HepG2 (cell line): Measurements from ENCODE around the gene CIT. TPM values are rescaled to one million over a fixed set of nuclear protein-coding genes. Genes with fewer than 3 reads are reported as not detected.

Source experiments
- ATAC-seq: fragments of 200-7000 bp; cut with Tn5 transposase; 3 replicates; pipeline ENCODE4 v1.9.1; 2020; ENCODE audit warnings: mild to moderate bottlenecking, moderate library complexity
- BruUV-seq: library from RNA; stranded (reverse); fragments of 400-500 nt; replicated peaks from 2 replicates; lab custom pipeline; 2021; lab: Mats Ljungman, UMichigan
- CTCF ChIA-PET: fragments of 300-600 bp; formaldehyde crosslinking; extraction: SDS; loops from one replicate; lab custom pipeline; 2021; ENCODE audit warnings: low total read pairs, inconsistent platforms, low intra/inter-chr PET ratio; lab: Yijun Ruan, JAX
- POLR2A ChIA-PET: fragments of 350-600 bp; sonication (Branson Sonifier 250); formaldehyde crosslinking; loops from one replicate; lab custom pipeline; 2020; ENCODE audit warnings: antibody characterized with exemption, inconsistent platforms; lab: Yijun Ruan, JAX
- DNase-seq: peaks from one replicate; pipeline ENCODE4 v3.0.0-alpha.2; 2015; ENCODE audit warnings: low spot score
- FAIRE-seq: peaks from 3 replicates; lab custom pipeline; 2011; peaks lifted over from hg19 to GRCh38; lab: Jason Lieb, UNC
- H2AFZ ChIP-seq: one replicate; pipeline ENCODE4 v1.6.1; 2011; ENCODE audit warnings: low read length, inconsistent platforms
- H3K27ac ChIP-seq: fragments of 300-600 bp; 3 replicates; pipeline ENCODE4 v1.8.0; 2011; ENCODE audit warnings: mixed run types, mild to moderate bottlenecking, mixed read lengths, low read length, inconsistent platforms; ENCODE audit not compliant: insufficient read depth; ENCODE audit errors: extremely low read length
- H3K27me3 ChIP-seq, 2 experiments: fragments of 200-600 bp in 1 of 2; 2 replicates in 1 of 2; 3 replicates in 1 of 2; pipeline versions ENCODE4 v1.6.0 to v1.8.0; 2011; ENCODE audit warnings: low read length in 2 of 2, mild to moderate bottlenecking in 2 of 2, moderate library complexity in 2 of 2, inconsistent platforms in 1 of 2; ENCODE audit not compliant: insufficient read depth in 2 of 2, control insufficient read depth in 1 of 2
- H3K36me3 ChIP-seq, 2 experiments: fragments of 200-600 bp in 1 of 2; replicated peaks in 1 of 2; 2 replicates in 1 of 2; 3 replicates in 1 of 2; pipeline versions ENCODE4 v1.5.1 to v1.8.0; 2011; ENCODE audit warnings: low read length in 2 of 2, inconsistent platforms in 1 of 2; ENCODE audit not compliant: insufficient read depth in 2 of 2, control insufficient read depth in 1 of 2
- H3K4me1 ChIP-seq: 2 replicates; pipeline ENCODE4 v1.5.1; 2012; ENCODE audit warnings: low read length, inconsistent platforms; ENCODE audit not compliant: insufficient read depth
- H3K4me2 ChIP-seq: 2 replicates; pipeline ENCODE4 v1.6.0; 2011; ENCODE audit warnings: low read depth, low read length, inconsistent platforms
- H3K4me3 ChIP-seq, 3 experiments: fragments of 200-600 bp in 1 of 3; sonication (generic), shearing (Covaris generic) in 1 of 3; replicated peaks in 1 of 3; 2 replicates each; pipeline ENCODE4 v1.5.1; 2011 to 2016; ENCODE audit warnings: low read length in 3 of 3, inconsistent platforms in 2 of 3, low read depth in 2 of 3, mild to moderate bottlenecking in 2 of 3, control low read depth in 1 of 3, mixed read lengths in 1 of 3; ENCODE audit not compliant: insufficient read depth in 1 of 3
- H3K79me2 ChIP-seq: one replicate; pipeline ENCODE4 v1.6.1; 2011; ENCODE audit warnings: low read length, inconsistent platforms; ENCODE audit not compliant: insufficient read depth
- H3K9ac ChIP-seq: 2 replicates; pipeline ENCODE4 v1.6.0; 2011; ENCODE audit warnings: mild to moderate bottlenecking, low read depth, low read length, inconsistent platforms; ENCODE audit not compliant: insufficient read depth
- H3K9me3 ChIP-seq: 2 replicates; pipeline ENCODE4 v1.5.1; 2012; ENCODE audit warnings: mild to moderate bottlenecking, low read length
- H4K20me1 ChIP-seq: 2 replicates; pipeline ENCODE4 v1.6.0; 2011; ENCODE audit warnings: inconsistent platforms, mild to moderate bottlenecking, low read length, moderate library complexity; ENCODE audit not compliant: insufficient read depth
- ATF4 ChIP-seq, 2 experiments: fragments of 450-650 bp in 1 of 2; sonication (generic) in 1 of 2; formaldehyde crosslinking; IDR thresholded peaks; 2 replicates each; pipeline versions ENCODE4 v1.5.0 to v1.8.0; 2020 to 2022; ENCODE audit warnings: mild to moderate bottlenecking in 1 of 2, missing genetic modification reagents in 1 of 2
- ATF7-NPFF ChIP-seq: sonication (generic); formaldehyde crosslinking; IDR thresholded peaks from 2 replicates; pipeline ENCODE4 v1.8.1; 2023; ENCODE audit warnings: mild to moderate bottlenecking, low read depth, missing genetic modification reagents, moderate library complexity
- E2F1 ChIP-seq: sonication (generic); formaldehyde crosslinking; IDR thresholded peaks from 2 replicates; pipeline ENCODE4 v1.5.0; 2020; ENCODE audit warnings: missing genetic modification reagents
- ELF3 ChIP-seq: IDR thresholded peaks from 2 replicates; pipeline ENCODE4 v1.6.1; 2016; ENCODE audit warnings: missing genetic modification reagents, missing compliant biosample characterization
- IRF1 ChIP-seq: sonication (generic); formaldehyde crosslinking; IDR thresholded peaks from 2 replicates; pipeline ENCODE4 v1.4.0; 2020; ENCODE audit warnings: low read depth, mild to moderate bottlenecking, missing genetic modification reagents
- ISL2 ChIP-seq: sonication (generic); formaldehyde crosslinking; IDR thresholded peaks from 2 replicates; pipeline ENCODE4 v1.5.0; 2020; ENCODE audit warnings: missing genetic modification reagents
- KLF11 ChIP-seq: IDR thresholded peaks from 2 replicates; pipeline ENCODE4 v1.6.1; 2016; ENCODE audit warnings: missing compliant biosample characterization
- KLF16 ChIP-seq, 2 experiments: sonication (generic) in 1 of 2; formaldehyde crosslinking in 1 of 2; IDR thresholded peaks; 2 replicates each; pipeline versions ENCODE4 v1.6.1 to v1.8.0; 2016 to 2023; ENCODE audit warnings: missing genetic modification reagents in 2 of 2, missing compliant biosample characterization in 1 of 2
- TAF15 ChIP-seq: fragments of 200-400 bp; formaldehyde crosslinking; IDR thresholded peaks from one replicate; pipeline ENCODE4 v1.6.1; 2018; ENCODE audit warnings: mild to moderate bottlenecking, low read depth, low read length; ENCODE audit not compliant: poor library complexity, severe bottlenecking
- WIZ ChIP-seq: sonication (generic); formaldehyde crosslinking; IDR thresholded peaks from 2 replicates; pipeline ENCODE4 v1.5.1; 2020; ENCODE audit warnings: mild to moderate bottlenecking, missing genetic modification reagents
- ZNF431 ChIP-seq: sonication (generic); formaldehyde crosslinking; IDR thresholded peaks from 2 replicates; pipeline ENCODE4 v1.9.0; 2022; ENCODE audit warnings: missing genetic modification reagents, low read depth, mild to moderate bottlenecking, borderline replicate concordance
- ZNF629 ChIP-seq: sonication (generic); formaldehyde crosslinking; conservative IDR thresholded peaks from 2 replicates; pipeline ENCODE4 v1.5.0; 2020; ENCODE audit warnings: missing genetic modification reagents
- WGBS: methylation state at CpG from one replicate; pipeline ENCODE4 v1.1.6; 2017; ENCODE audit warnings: low lambda C conversion rate; 5-methylcytosine and 5-hydroxymethylcytosine counted together
- in situ Hi-C: cut with HindIII; loops from 2 replicates; pipeline ENCODE4 v1.10.0; 2017; ENCODE audit warnings: low pct_unique_long_range_greater_than_20kb; ENCODE audit not compliant: extremely low pct_ligation_motif_present
- intact Hi-C: fragments of 100-400 bp; cut with micrococcal nuclease; formaldehyde crosslinking; loops from one replicate; pipeline ENCODE4 v1.10.0; 2022; ENCODE audit not compliant: unreplicated experiment
- polyA plus RNA-seq, 8 experiments: library from polyadenylated mRNA; depleted of rRNA in 3 of 8; stranded (reverse) in 7 of 8; unstranded in 1 of 8; fragments of >200 nt; fragmentation: Illumina TruSeq in 4 of 8; extraction: Trizol in 4 of 8; gene quantifications; 2 replicates each; pipeline versions ENCODE4 v1.2.1 to v1.2.3, GENCODE V29; 2011 to 2016; ENCODE audit warnings: low read depth in 4 of 8, missing spikeins in 1 of 8, mixed read lengths in 1 of 8; ENCODE audit not compliant: insufficient read depth in 1 of 8
- total RNA-seq, 5 experiments: library from RNA; depleted of rRNA; stranded (reverse); fragments of >200 nt; fragmentation: Illumina TruSeq; extraction: Trizol; gene quantifications; 2 replicates each; pipeline ENCODE4 v1.2.3, GENCODE V29; 2016; ENCODE audit warnings: low read depth in 1 of 5

Gene CIT
- total and polyA plus RNA-seq, 2 of the 13 experiments (the other 11 are each of a cell fraction or from before 2014, with no cell fraction given) = 7.7 to 11.7 TPM

DNA sequence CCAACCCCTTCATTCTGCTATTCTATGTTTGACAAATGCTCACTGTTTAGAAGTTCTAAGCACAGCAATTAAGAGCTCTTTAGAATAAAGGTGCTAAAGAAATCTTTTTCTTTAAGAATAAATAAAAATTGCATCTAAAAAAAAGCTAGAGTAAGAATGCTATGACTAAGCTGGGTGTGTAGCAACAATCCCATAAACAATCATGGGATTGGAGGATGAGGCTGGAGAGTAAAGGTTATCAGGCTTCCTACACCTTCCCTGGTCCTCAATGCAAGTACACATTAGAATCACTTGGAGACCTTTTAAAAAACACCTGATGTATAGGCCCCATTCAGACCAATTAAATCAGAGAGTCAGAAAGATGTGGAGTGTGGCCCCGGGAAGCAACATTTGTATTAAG, 88.3 kb downstream of the CIT start:
- intact Hi-C loops = loop anchor here (10.0 kb wide), 1 partner anchor 94 kb away; no protein-coding TSS in a partner anchor
- no peaks in the 10 kb centered on the region; a peak in 1 of 5 replicates for H3K27me3 ChIP-seq
- DNase-seq (no peak), ATAC-seq (no peak), FAIRE-seq (no peak)
- no peak overlapping the region for H3K27ac ChIP-seq
- no peaks in the 10 kb centered on the region for H3K4me1 ChIP-seq
- CTCF ChIA-PET = no interaction called here
- 93% methylated on average over 1 of the region's 1 CpG for WGBS
- no peak overlapping the region for H3K4me2 ChIP-seq
- no peaks in the 10 kb centered on the region for H3K79me2 ChIP-seq
- H3K9me3 ChIP-seq = no peaks in the 10 kb centered on the region
- H2AFZ ChIP-seq = no peak overlapping the region
- no peak overlapping the region for H3K9ac ChIP-seq
- no peak overlapping the region for H3K4me3 ChIP-seq
- TF ChIP-seq KLF16 (CRISPR knock-in tag; IDR thresholded peaks at IDR 0.05) (no peak), ZNF431 (CRISPR knock-in tag) (no peak), KLF11 (CRISPR knock-in tag) (no peak), ELF3 (no peak), WIZ (no peak), ATF7-NPFF (CRISPR knock-in tag) (no peak), ISL2 (no peak)
- H3K36me3 ChIP-seq = peaks cover 1 to 20% of the 10 kb centered on the region in 2 experiments; a peak in 4 of 5 replicates
- in situ Hi-C loops = no loop called here
- POLR2A ChIA-PET = no interaction called here
- no TSS peak for BruUV-seq
- no peaks in the 10 kb centered on the region for H4K20me1 ChIP-seq

GRCh38 chr12:119786539-119786938, 90.6 kb downstream of the CIT start:
- POLR2A ChIA-PET = no interaction called here
- DNase-seq (no peak), FAIRE-seq (no peak), ATAC-seq (no peak)
- intact Hi-C loops = loop anchor here (10.0 kb wide), 1 partner anchor 92 kb away; no protein-coding TSS in a partner anchor
- Histone ChIP-seq H3K9me3 (no peaks in the 10 kb centered on the region), H2AFZ (no peak overlapping the region), H4K20me1 (no peaks in the 10 kb centered on the region), H3K36me3 (peaks cover 1 to 25% of the 10 kb centered on the region in 2 experiments; a peak in 3 of 5 replicates), H3K79me2 (no peaks in the 10 kb centered on the region), H3K4me3 (no peak overlapping the region), H3K4me2 (no peak overlapping the region), H3K9ac (no peak overlapping the region), H3K4me1 (no peaks in the 10 kb centered on the region), H3K27me3 (no peaks in the 10 kb centered on the region; a peak in 1 of 5 replicates), H3K27ac (no peak overlapping the region)
- in situ Hi-C loops = no loop called here
- 93% methylated on average over 3 of the region's 4 CpGs for WGBS
- no TSS peak for BruUV-seq
- CTCF ChIA-PET = no interaction called here
- no peak for TF ChIP-seq IRF1 (CRISPR knock-in tag)
- TF ChIP-seq TAF15 = no peak
- no peak for TF ChIP-seq ATF4 (CRISPR knock-in tag; IDR thresholded peaks at IDR 0.05)
- TF ChIP-seq E2F1 (CRISPR knock-in tag) = no peak
- no peak for TF ChIP-seq ZNF629 (CRISPR knock-in tag)
